PC-3 (cell line): ENCODE measurements around the gene PTGES.

ENCODE experiments used
- CTCF ChIP-seq: fragments of 300-600 bp; sonication (generic); conservative IDR thresholded peaks from 2 replicates; pipeline ENCODE4 v1.5.1; 2017; ENCODE audit warnings: antibody characterized with exemption, low read depth, mild to moderate bottlenecking, low read length
- EZH2 ChIP-seq: fragments of 300-600 bp; sonication (generic); IDR thresholded peaks from one replicate; pipeline ENCODE4 v1.6.1; 2017; ENCODE audit warnings: antibody characterized with exemption, mild to moderate bottlenecking, low read length; ENCODE audit not compliant: unreplicated experiment

DNA sequence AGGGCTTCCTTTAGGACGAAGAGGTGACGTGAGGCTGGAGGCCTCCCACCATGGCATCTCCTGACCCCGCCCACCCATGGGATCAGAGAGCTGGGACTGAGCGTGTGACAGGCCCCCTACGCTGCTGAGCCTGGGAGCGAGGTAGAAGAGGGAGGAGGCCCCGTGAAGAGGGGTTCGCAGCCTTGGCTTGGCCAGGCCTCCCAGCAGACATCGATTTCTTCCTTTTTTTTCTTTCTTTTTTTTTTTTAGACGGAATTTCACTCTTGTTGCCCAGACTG lies 39.5 kb downstream of the PTGES start:
- no peak for TF ChIP-seq CTCF
- no peak for TF ChIP-seq EZH2
